Measurements from ENCODE around the gene SOX6.

GRCh38 chr11:16365581-16366228, 9.4 kb upstream of the SOX6 start:
- TF ChIP-seq EZH2phosphoT487 (IDR thresholded peaks at IDR 0.05): no peak
- TF ChIP-seq CTCF (IDR thresholded peaks at IDR 0.05): no peak
- no peak for TF ChIP-seq EZH2 (IDR thresholded peaks at IDR 0.05)
